OCI-LY1 (cell line): ENCODE measurements around the gene MOGAT1.

Experiments used
- H2AFZ ChIP-seq: fragments of 200-600 bp; sonication (generic), shearing (Covaris generic); 2 replicates; pipeline ENCODE4 v1.6.0; 2014; ENCODE audit warnings: antibody characterized with exemption, mild to moderate bottlenecking, low read length
- H3F3A ChIP-seq: fragments of 200-600 bp; sonication (generic), shearing (Covaris generic); 2 replicates; pipeline ENCODE4 v1.6.0; 2014; ENCODE audit warnings: mild to moderate bottlenecking, antibody characterized with exemption, low read length, moderate library complexity; ENCODE audit not compliant: insufficient read depth
- H3K27ac ChIP-seq: fragments of 200-600 bp; sonication (generic); 2 replicates; pipeline ENCODE4 v1.5.1; 2014; ENCODE audit warnings: low read length, mixed run types, mild to moderate bottlenecking, low read depth; ENCODE audit not compliant: poor library complexity, severe bottlenecking
- H3K27me3 ChIP-seq: fragments of 200-600 bp; sonication (generic); 2 replicates; pipeline ENCODE4 v1.6.0; 2014; ENCODE audit warnings: antibody characterized with exemption, mild to moderate bottlenecking, low read length, moderate library complexity; ENCODE audit not compliant: insufficient read depth
- H3K36me3 ChIP-seq: fragments of 200-600 bp; sonication (generic); 2 replicates; pipeline ENCODE4 v1.6.1; 2014; ENCODE audit warnings: mild to moderate bottlenecking, antibody characterized with exemption, low read length, moderate library complexity, mixed read lengths; ENCODE audit not compliant: insufficient read depth
- H3K4me1 ChIP-seq: fragments of 200-600 bp; sonication (generic); 2 replicates; pipeline ENCODE4 v1.5.1; 2014; ENCODE audit warnings: mild to moderate bottlenecking, low read length, moderate library complexity; ENCODE audit not compliant: insufficient read depth, severe bottlenecking
- H3K4me2 ChIP-seq: fragments of 200-600 bp; sonication (generic), shearing (Covaris generic); 2 replicates; pipeline ENCODE4 v1.6.1; 2014; ENCODE audit warnings: low read length
- H3K4me3 ChIP-seq: fragments of 200-600 bp; sonication (generic); 2 replicates; pipeline ENCODE4 v1.5.1; 2014; ENCODE audit warnings: low read length, low read depth, mild to moderate bottlenecking, mixed read lengths; ENCODE audit not compliant: poor library complexity, severe bottlenecking
- H3K79me2 ChIP-seq: fragments of 200-600 bp; shearing (Covaris generic); 2 replicates; pipeline ENCODE4 v1.6.1; 2016; ENCODE audit warnings: mixed run types, low read length, mixed read lengths; ENCODE audit not compliant: insufficient read depth
- H3K9ac ChIP-seq: fragments of 200-600 bp; sonication (generic), shearing (Covaris generic); 2 replicates; pipeline ENCODE4 v1.6.1; 2014; ENCODE audit warnings: mild to moderate bottlenecking, low read length, mixed read lengths
- H3K9me2 ChIP-seq: fragments of 200-600 bp; sonication (generic), shearing (Covaris generic); 2 replicates; pipeline ENCODE4 v1.6.1; 2014; ENCODE audit warnings: low read depth, mild to moderate bottlenecking, low read length, mixed read lengths
- H3K9me3 ChIP-seq: fragments of 200-600 bp; shearing (Covaris generic); 2 replicates; pipeline ENCODE4 v1.6.1; 2014; ENCODE audit warnings: low read length, mixed read lengths
- H4K20me1 ChIP-seq: fragments of 200-600 bp; sonication (generic), shearing (Covaris generic); 2 replicates; pipeline ENCODE4 v1.6.0; 2016; ENCODE audit warnings: mild to moderate bottlenecking, low read length; ENCODE audit not compliant: insufficient read depth
- CTCF ChIP-seq: fragments of 200-600 bp; sonication (generic), shearing (Covaris generic); IDR thresholded peaks from 2 replicates; pipeline ENCODE4 v1.5.1; 2017; ENCODE audit warnings: mild to moderate bottlenecking, antibody characterized with exemption, low read length, moderate library complexity, mixed read lengths
- EZH2 ChIP-seq: fragments of 200-600 bp; sonication (generic), shearing (Covaris generic); IDR thresholded peaks from 2 replicates; pipeline ENCODE4 v1.8.0; 2017; ENCODE audit warnings: borderline replicate concordance, mixed run types, mild to moderate bottlenecking, antibody characterized with exemption, low read length, moderate library complexity, mixed read lengths

MOGAT1 gene

GRCh38 chr2:222637067-222637466 lies 34.4 kb upstream of the MOGAT1 start:
- 0 out of 2 replicates have a peak, but pooled peaks cover 3% of the 10 kb centered on the region for H3F3A ChIP-seq
- H4K20me1 ChIP-seq: no peaks in the 10 kb centered on the region
- no peak overlapping the region for H2AFZ ChIP-seq
- H3K36me3 ChIP-seq: peaks cover 95% of the 10 kb centered on the region
- H3K4me1 ChIP-seq: no peaks in the 10 kb centered on the region
- H3K4me2 ChIP-seq: no peak overlapping the region
- no peak overlapping the region for H3K4me3 ChIP-seq
- TF ChIP-seq EZH2 (no peak), CTCF (no peak)
- H3K9me3 ChIP-seq: no peaks in the 10 kb centered on the region
- no peak overlapping the region for H3K9ac ChIP-seq
- no peaks in the 10 kb centered on the region for H3K27me3 ChIP-seq
- H3K79me2 ChIP-seq: no peaks in the 10 kb centered on the region
- H3K9me2 ChIP-seq: no peaks in the 10 kb centered on the region
- no peak overlapping the region for H3K27ac ChIP-seq

GRCh38 chr2:222641336-222641735 lies 30.1 kb upstream of the MOGAT1 start:
- H3K36me3 ChIP-seq: peaks cover 92% of the 10 kb centered on the region
- no peaks in the 10 kb centered on the region for H3K9me3 ChIP-seq
- H3K9ac ChIP-seq: no peak overlapping the region
- no peak overlapping the region for H3K27ac ChIP-seq
- TF ChIP-seq EZH2 (no peak), CTCF (no peak)
- no peaks in the 10 kb centered on the region for H3K9me2 ChIP-seq
- no peaks in the 10 kb centered on the region for H4K20me1 ChIP-seq
- H3K27me3 ChIP-seq: no peaks in the 10 kb centered on the region
- no peaks in the 10 kb centered on the region for H3K79me2 ChIP-seq
- H3K4me1 ChIP-seq: no peaks in the 10 kb centered on the region
- no peak overlapping the region for H3K4me3 ChIP-seq
- H2AFZ ChIP-seq: no peak overlapping the region
- no peak overlapping the region for H3K4me2 ChIP-seq
- H3F3A ChIP-seq: 0 out of 2 replicates have a peak, but pooled peaks cover 3% of the 10 kb centered on the region

- H3K4me3 ChIP-seq: no peak overlapping the region
- no peaks in the 10 kb centered on the region for H3K9me2 ChIP-seq
Measured at GRCh38 chr2:222643134-222643533, 28.3 kb upstream of the MOGAT1 start.

More at GRCh38 chr2:222643134-222643533, 28.3 kb upstream of the MOGAT1 start:
- Histone ChIP-seq H3K36me3 (peaks cover 92% of the 10 kb centered on the region), H3K4me1 (no peaks in the 10 kb centered on the region), H2AFZ (no peak overlapping the region), H3K9ac (no peak overlapping the region), H3K79me2 (no peaks in the 10 kb centered on the region), H3K27me3 (no peaks in the 10 kb centered on the region), H3K9me3 (no peaks in the 10 kb centered on the region), H4K20me1 (no peaks in the 10 kb centered on the region), H3F3A (0 out of 2 replicates have a peak, but pooled peaks cover 3% of the 10 kb centered on the region), H3K27ac (no peak overlapping the region), H3K4me2 (no peak overlapping the region)
- TF ChIP-seq CTCF (no peak), EZH2 (no peak)
